GM12878 (cell line): ENCODE data around the gene CSMD2. TPM values are rescaled to one million over a fixed set of nuclear protein-coding genes. Genes with fewer than 3 reads are reported as not detected.

Source experiments
- ATAC-seq: fragments of 200-7000 bp; cut with Tn5 transposase; 3 replicates; pipeline ENCODE4 v1.9.1; 2020; ENCODE audit warnings: mild to moderate bottlenecking, moderate library complexity
- BruUV-seq: library from RNA; stranded (reverse); fragments of 400-500 nt; replicated peaks from 2 replicates; lab custom pipeline; 2021; lab: Mats Ljungman, UMichigan
- CTCF ChIA-PET: fragments of 300-600 bp; sonication (Branson Sonifier 250); formaldehyde crosslinking; extraction: SDS; loops from one replicate; lab custom pipeline; 2021; ENCODE audit warnings: inconsistent platforms; lab: Yijun Ruan, JAX
- POLR2A ChIA-PET: fragments of 350-600 bp; formaldehyde crosslinking; extraction: SDS; loops from one replicate; lab custom pipeline; 2021; ENCODE audit warnings: inconsistent platforms; lab: Charles Lee
- RAD21 ChIA-PET: fragments of 300-600 bp; sonication (Branson Sonifier 250); formaldehyde crosslinking; loops from one replicate; lab custom pipeline; 2023; ENCODE audit warnings: antibody characterized with exemption; ENCODE audit not compliant: unreplicated experiment; lab: Charles Lee
- SMC1A ChIA-PET: fragments of 300-600 bp; sonication (Branson Sonifier 250); formaldehyde crosslinking; loops from one replicate; lab custom pipeline; 2023; ENCODE audit not compliant: unreplicated experiment, uncharacterized antibody; lab: Charles Lee
- DNase-seq: peaks from one replicate; pipeline ENCODE4 v3.0.0-alpha.2; 2011; ENCODE audit warnings: low read depth, low spot score
- FAIRE-seq: peaks from 3 replicates; lab custom pipeline; 2011; peaks lifted over from hg19 to GRCh38; lab: Jason Lieb, UNC
- H2AFZ ChIP-seq: 2 replicates; pipeline ENCODE4 v1.6.0; 2011; ENCODE audit warnings: low read depth, low read length, control low read depth; ENCODE audit not compliant: control insufficient read depth
- H3K27ac ChIP-seq: 2 replicates; pipeline ENCODE4 v1.5.1; 2011; ENCODE audit warnings: control low read depth; ENCODE audit not compliant: control insufficient read depth, insufficient read depth
- H3K27me3 ChIP-seq, 2 experiments: replicated peaks in 1 of 2; 2 replicates each; pipeline versions ENCODE4 v1.6.0 to v1.6.1; 2011; ENCODE audit warnings: low read length in 1 of 2; ENCODE audit not compliant: control insufficient read depth in 2 of 2, insufficient read depth in 2 of 2
- H3K36me3 ChIP-seq, 2 experiments: 2 replicates each; pipeline ENCODE4 v1.5.1; 2011; ENCODE audit warnings: low read length in 1 of 2; ENCODE audit not compliant: control insufficient read depth in 2 of 2, insufficient read depth in 2 of 2
- H3K4me1 ChIP-seq: 2 replicates; pipeline ENCODE4 v1.6.1; 2011; ENCODE audit warnings: mild to moderate bottlenecking, low read length, moderate library complexity, mixed read lengths; ENCODE audit not compliant: control insufficient read depth, insufficient read depth
- H3K4me2 ChIP-seq: 2 replicates; pipeline ENCODE4 v1.6.0; 2011; ENCODE audit warnings: control low read depth; ENCODE audit not compliant: control insufficient read depth, insufficient read depth
- H3K4me3 ChIP-seq: fragments of 200-600 bp; sonication (generic); 2 replicates; pipeline ENCODE4 v1.5.1; 2016
- H3K79me2 ChIP-seq: 2 replicates; pipeline ENCODE4 v1.6.0; 2011; ENCODE audit warnings: low read length; ENCODE audit not compliant: control insufficient read depth, insufficient read depth
- H3K9ac ChIP-seq: 2 replicates; pipeline ENCODE4 v1.8.0; 2011; ENCODE audit warnings: low read length, control low read depth, mixed read lengths; ENCODE audit not compliant: control insufficient read depth, insufficient read depth
- H3K9me3 ChIP-seq: replicated peaks from 3 replicates; pipeline ENCODE4 v1.5.1; 2011; ENCODE audit warnings: mild to moderate bottlenecking, low read length; ENCODE audit not compliant: control insufficient read depth, insufficient read depth
- H4K20me1 ChIP-seq: 2 replicates; pipeline ENCODE4 v1.6.0; 2011; ENCODE audit not compliant: control insufficient read depth, insufficient read depth
- ATF7 ChIP-seq: fragments of 450-650 bp; IDR thresholded peaks from 2 replicates; pipeline ENCODE4 v1.6.1; 2016; ENCODE audit warnings: low read depth, mild to moderate bottlenecking
- CHD2 ChIP-seq: IDR thresholded peaks from 2 replicates; pipeline ENCODE4 v1.6.1; 2011; ENCODE audit warnings: low read depth, low read length, improper control_type of control experiment, borderline replicate concordance
- DPF2 ChIP-seq: fragments of 450-650 bp; IDR thresholded peaks from 2 replicates; pipeline ENCODE4 v1.6.1; 2017; ENCODE audit warnings: mild to moderate bottlenecking
- MXI1 ChIP-seq: fragments of 150-350 bp; IDR thresholded peaks from 2 replicates; pipeline ENCODE4 v1.6.1; 2011; ENCODE audit warnings: low read depth, mild to moderate bottlenecking, inconsistent platforms, low read length, improper control_type of control experiment
- NR2F1 ChIP-seq: fragments of 450-650 bp; conservative IDR thresholded peaks from 2 replicates; pipeline ENCODE4 v1.6.1; 2017; ENCODE audit warnings: mild to moderate bottlenecking
- PAX8 ChIP-seq: fragments of 450-650 bp; IDR thresholded peaks from 2 replicates; pipeline ENCODE4 v1.6.1; 2017; ENCODE audit warnings: mild to moderate bottlenecking, moderate library complexity
- POLR2A ChIP-seq: IDR thresholded peaks from 2 replicates; pipeline ENCODE4 v1.6.1; 2011; ENCODE audit warnings: low read depth, mild to moderate bottlenecking, low read length
- SIN3A ChIP-seq: IDR thresholded peaks from 2 replicates; pipeline ENCODE4 v1.6.1; 2012; ENCODE audit warnings: low read depth, low read length, improper control_type of control experiment
- SIX5 ChIP-seq: IDR thresholded peaks from 2 replicates; pipeline ENCODE4 v1.6.1; 2011; ENCODE audit warnings: mild to moderate bottlenecking, low read depth, low read length, moderate library complexity; ENCODE audit not compliant: severe bottlenecking
- SMAD5 ChIP-seq: IDR thresholded peaks from 2 replicates; pipeline ENCODE4 v1.6.1; 2016; ENCODE audit warnings: antibody characterized with exemption, low read depth
- SPI1 ChIP-seq: IDR thresholded peaks from 2 replicates; pipeline ENCODE4 v1.6.1; 2011; ENCODE audit warnings: low read depth, mild to moderate bottlenecking, low read length, moderate library complexity, borderline replicate concordance; ENCODE audit not compliant: insufficient read depth
- TARDBP ChIP-seq: IDR thresholded peaks from 2 replicates; pipeline ENCODE4 v1.6.1; 2016; ENCODE audit warnings: borderline replicate concordance
- ZSCAN29 ChIP-seq: fragments of 450-650 bp; IDR thresholded peaks from 2 replicates; pipeline ENCODE4 v1.6.1; 2017; ENCODE audit warnings: mild to moderate bottlenecking, moderate library complexity
- WGBS: methylation state at CpG from one replicate; pipeline ENCODE4 v1.1.6; 2016; ENCODE audit warnings: low lambda C conversion rate; ENCODE audit not compliant: insufficient replicate concordance, insufficient coverage; ENCODE audit errors: missing lambda C conversion rate; 5-methylcytosine and 5-hydroxymethylcytosine counted together
- in situ Hi-C: fragments of 300-500 bp; cut with MboI; formaldehyde crosslinking; loops from 9 replicates; pipeline ENCODE4 v1.14.3; 2018; ENCODE audit warnings: mixed read lengths
- intact Hi-C: fragments of 100-400 bp; cut with micrococcal nuclease; formaldehyde crosslinking; loops from one replicate; pipeline ENCODE4 v1.14.2; 2022; ENCODE audit not compliant: unreplicated experiment
- polyA plus RNA-seq, 11 experiments: library from polyadenylated mRNA; depleted of rRNA in 4 of 11; unstranded in 6 of 11; stranded (reverse) in 5 of 11; fragments of >200 nt; fragmentation: Nextera tagmentation in 4 of 11; fragmentation: Illumina TruSeq in 1 of 11; extraction: Ambion mirVana in 4 of 11; extraction: Trizol in 1 of 11; gene quantifications; 1 replicate in 1 of 11; 2 replicates in 10 of 11; pipeline versions ENCODE4 v1.2.1 to v1.2.3, GENCODE V29; 2011 to 2016; ENCODE audit warnings: inconsistent platforms in 2 of 11, missing spikeins in 2 of 11, low read depth in 1 of 11
- total RNA-seq, 4 experiments: library from RNA; depleted of rRNA in 3 of 4; stranded (reverse); fragments of >200 nt in 3 of 4; fragmentation: Illumina TruSeq in 1 of 4; extraction: Trizol in 1 of 4; gene quantifications; 2 replicates each; pipeline versions ENCODE4 v1.2.1 to v1.2.3, GENCODE V29; 2013 to 2021
- TF ChIP-seq, protein P1 (sequence below): fragments of 450-650 bp; IDR thresholded peaks from 2 replicates; pipeline ENCODE4 v1.6.1; 2018; ENCODE audit warnings: mild to moderate bottlenecking, low read depth, moderate library complexity; ENCODE audit not compliant: partially characterized antibody
- TF ChIP-seq, protein P2 (sequence below): fragments of 450-650 bp; IDR thresholded peaks from 2 replicates; pipeline ENCODE4 v1.6.1; 2016; ENCODE audit warnings: mild to moderate bottlenecking

CSMD2 gene
- total and polyA plus RNA-seq, 10 of the 15 experiments (the other 5 are each of a cell fraction or from before 2014, with no cell fraction given) = under 0.01 TPM; not detected in 9

DNA sequence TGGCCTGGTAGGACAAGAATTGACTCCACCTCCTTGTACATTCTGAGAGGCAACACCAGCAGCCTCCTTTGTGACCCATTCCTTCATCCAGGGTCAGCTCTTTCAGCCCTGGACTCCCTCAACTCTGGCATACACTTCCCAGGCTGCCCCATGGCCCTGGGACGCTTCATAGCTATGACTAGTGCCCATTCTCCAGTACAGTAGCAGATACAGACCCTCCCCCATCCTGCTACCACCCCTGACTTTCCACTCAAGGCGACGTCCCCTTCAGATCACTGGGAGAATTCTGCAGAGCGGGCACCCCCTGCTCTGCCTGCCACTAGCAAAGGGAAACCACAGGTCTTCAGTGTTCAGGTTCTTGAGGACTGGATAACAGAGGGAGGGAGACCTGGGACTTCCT is 400.9 kb downstream of the CSMD2 start (continued):
- TF ChIP-seq, protein P1, sequence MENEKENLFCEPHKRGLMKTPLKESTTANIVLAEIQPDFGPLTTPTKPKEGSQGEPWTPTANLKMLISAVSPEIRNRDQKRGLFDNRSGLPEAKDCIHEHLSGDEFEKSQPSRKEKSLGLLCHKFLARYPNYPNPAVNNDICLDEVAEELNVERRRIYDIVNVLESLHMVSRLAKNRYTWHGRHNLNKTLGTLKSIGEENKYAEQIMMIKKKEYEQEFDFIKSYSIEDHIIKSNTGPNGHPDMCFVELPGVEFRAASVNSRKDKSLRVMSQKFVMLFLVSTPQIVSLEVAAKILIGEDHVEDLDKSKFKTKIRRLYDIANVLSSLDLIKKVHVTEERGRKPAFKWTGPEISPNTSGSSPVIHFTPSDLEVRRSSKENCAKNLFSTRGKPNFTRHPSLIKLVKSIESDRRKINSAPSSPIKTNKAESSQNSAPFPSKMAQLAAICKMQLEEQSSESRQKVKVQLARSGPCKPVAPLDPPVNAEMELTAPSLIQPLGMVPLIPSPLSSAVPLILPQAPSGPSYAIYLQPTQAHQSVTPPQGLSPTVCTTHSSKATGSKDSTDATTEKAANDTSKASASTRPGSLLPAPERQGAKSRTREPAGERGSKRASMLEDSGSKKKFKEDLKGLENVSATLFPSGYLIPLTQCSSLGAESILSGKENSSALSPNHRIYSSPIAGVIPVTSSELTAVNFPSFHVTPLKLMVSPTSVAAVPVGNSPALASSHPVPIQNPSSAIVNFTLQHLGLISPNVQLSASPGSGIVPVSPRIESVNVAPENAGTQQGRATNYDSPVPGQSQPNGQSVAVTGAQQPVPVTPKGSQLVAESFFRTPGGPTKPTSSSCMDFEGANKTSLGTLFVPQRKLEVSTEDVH = no peak

DNA sequence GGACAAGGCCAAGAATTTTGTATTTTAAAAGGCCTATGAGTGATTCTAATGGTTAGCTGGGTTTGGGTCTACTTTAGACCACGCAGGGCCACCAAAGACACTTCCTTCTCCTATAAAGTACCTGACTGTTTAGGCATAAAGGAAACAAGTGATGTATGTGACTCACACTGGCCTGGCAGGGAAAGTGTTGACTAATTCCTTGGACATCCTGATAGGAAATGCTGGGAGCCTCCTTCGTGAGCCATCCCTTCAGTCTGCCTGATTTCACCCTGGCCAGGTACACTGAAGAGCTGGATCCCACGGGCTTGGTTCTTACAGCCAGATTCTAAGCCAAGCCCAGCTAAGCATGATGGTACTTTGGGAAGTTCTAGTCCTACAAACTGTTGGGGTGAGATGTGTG is 401.6 kb downstream of the CSMD2 start:
- Histone ChIP-seq H3K9me3 (no peaks in the 10 kb centered on the region), H3K27ac (no peak overlapping the region), H2AFZ (no peak overlapping the region), H3K27me3 (no peaks in the 10 kb centered on the region), H3K4me1 (no peaks in the 10 kb centered on the region), H3K4me2 (no peak overlapping the region), H3K36me3 (no peaks in the 10 kb centered on the region), H4K20me1 (no peaks in the 10 kb centered on the region), H3K9ac (no peak overlapping the region), H3K4me3 (no peak overlapping the region), H3K79me2 (no peaks in the 10 kb centered on the region)
- DNase-seq (no peak), ATAC-seq (no peak), FAIRE-seq (no peak)
- intact Hi-C loops = no loop called here
- 0% methylated on average over 3 of the region's 3 CpGs for WGBS
- CTCF ChIA-PET = no interaction called here
- in situ Hi-C loops = no loop called here
- no TSS peak for BruUV-seq
- POLR2A ChIA-PET = no interaction called here
- TF ChIP-seq SMAD5 (no peak), TARDBP (no peak), POLR2A (no peak), NR2F1 (no peak), SIX5 (no peak), SIN3A (no peak), ATF7 (no peak), MXI1 (no peak), PAX8 (no peak), ZSCAN29 (no peak), CHD2 (no peak), SPI1 (no peak), DPF2 (no peak)
- TF ChIP-seq, protein P2, sequence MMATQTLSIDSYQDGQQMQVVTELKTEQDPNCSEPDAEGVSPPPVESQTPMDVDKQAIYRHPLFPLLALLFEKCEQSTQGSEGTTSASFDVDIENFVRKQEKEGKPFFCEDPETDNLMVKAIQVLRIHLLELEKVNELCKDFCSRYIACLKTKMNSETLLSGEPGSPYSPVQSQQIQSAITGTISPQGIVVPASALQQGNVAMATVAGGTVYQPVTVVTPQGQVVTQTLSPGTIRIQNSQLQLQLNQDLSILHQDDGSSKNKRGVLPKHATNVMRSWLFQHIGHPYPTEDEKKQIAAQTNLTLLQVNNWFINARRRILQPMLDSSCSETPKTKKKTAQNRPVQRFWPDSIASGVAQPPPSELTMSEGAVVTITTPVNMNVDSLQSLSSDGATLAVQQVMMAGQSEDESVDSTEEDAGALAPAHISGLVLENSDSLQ = no peak
- RAD21 ChIA-PET = no interaction called here
- SMC1A ChIA-PET = no interaction called here
